GM12891 (cell line): Measurements from ENCODE around the gene DNAH3.
"Not testable (repeated sequence)": the region's sequence is repeated elsewhere in the genome, so short reads cannot be mapped to it uniquely, and the experiment has no call there.

Source experiments
- DNase-seq: peaks from one replicate; pipeline ENCODE4 v3.0.0; 2011; ENCODE audit warnings: low spot score; ENCODE audit not compliant: insufficient read length
- FAIRE-seq: peaks from 2 replicates; lab custom pipeline; 2011; peaks lifted over from hg19 to GRCh38; lab: Jason Lieb, UNC
- PAX5 ChIP-seq: IDR thresholded peaks from 2 replicates; pipeline ENCODE4 v1.6.1; 2011; ENCODE audit warnings: low read length, moderate library complexity, mild to moderate bottlenecking; ENCODE audit not compliant: insufficient read depth, severe bottlenecking
- POLR2A ChIP-seq: IDR thresholded peaks from 2 replicates; pipeline ENCODE4 v1.6.1; 2011; ENCODE audit warnings: low read depth, low read length, control low read depth
- POLR2AphosphoS5 ChIP-seq: IDR thresholded peaks from 2 replicates; pipeline ENCODE4 v1.6.1; 2011; ENCODE audit warnings: low read depth, low read length, control low read depth
- POU2F2 ChIP-seq: IDR thresholded peaks from 2 replicates; pipeline ENCODE4 v1.6.1; 2011; ENCODE audit warnings: low read depth, mild to moderate bottlenecking, control low read depth, low read length, moderate library complexity
- SPI1 ChIP-seq: IDR thresholded peaks from 2 replicates; pipeline ENCODE4 v1.6.1; 2011; ENCODE audit warnings: low read depth, low read length, control low read depth
- TAF1 ChIP-seq: IDR thresholded peaks from 2 replicates; pipeline ENCODE4 v1.6.1; 2011; ENCODE audit warnings: low read depth, low read length, control low read depth

The DNAH3 gene

GRCh38 chr16:21026846-21027245 lies 123.8 kb downstream of the DNAH3 start:
- DNase-seq (no peak), FAIRE-seq (no peak)
- no peak for TF ChIP-seq POLR2A
- no peak for TF ChIP-seq SPI1
- TF ChIP-seq PAX5: no peak
- no peak for TF ChIP-seq POU2F2
- no peak for TF ChIP-seq POLR2AphosphoS5
- no peak for TF ChIP-seq TAF1

- TF ChIP-seq POLR2A (no peak), POLR2AphosphoS5 (no peak), SPI1 (no peak), PAX5 (no peak), TAF1 (no peak), POU2F2 (no peak)
- DNase-seq: no peak
- no peak for FAIRE-seq
Observed at GRCh38 chr16:21023509-21024202, 127.0 kb downstream of the DNAH3 start.

GRCh38 chr16:21021316-21021715 lies 129.3 kb downstream of the DNAH3 start:
- FAIRE-seq (no peak), DNase-seq (no peak)
- no peak for TF ChIP-seq POLR2AphosphoS5
- TF ChIP-seq POLR2A: no peak
- no peak for TF ChIP-seq TAF1
- no peak for TF ChIP-seq POU2F2
- no peak for TF ChIP-seq SPI1

- TF ChIP-seq TAF1: no peak
- TF ChIP-seq POLR2A: no peak
- FAIRE-seq (no peak), DNase-seq (no peak)
Observed at GRCh38 chr16:21009815-21010214, 140.8 kb downstream of the DNAH3 start.

GRCh38 chr16:21005008-21005407 lies 145.6 kb downstream of the DNAH3 start:
- DNase-seq (no peak), FAIRE-seq (no peak)
- no peak for TF ChIP-seq POLR2A
- TF ChIP-seq POLR2AphosphoS5: no peak
- no peak for TF ChIP-seq PAX5
- TF ChIP-seq POU2F2: no peak
- no peak for TF ChIP-seq TAF1
- TF ChIP-seq SPI1: no peak

GRCh38 chr16:21001262-21001661 lies 149.4 kb downstream of the DNAH3 start:
- no peak for TF ChIP-seq POU2F2
- no peak for TF ChIP-seq PAX5
- no peak for TF ChIP-seq POLR2A
- no peak for TF ChIP-seq TAF1
- TF ChIP-seq SPI1: no peak
- TF ChIP-seq POLR2AphosphoS5: no peak
- peak; percentile 50 for FAIRE-seq
- no peak for DNase-seq

- no peak for DNase-seq
- FAIRE-seq: no peak
- no peak for TF ChIP-seq SPI1
- TF ChIP-seq POLR2A: no peak
- TF ChIP-seq POLR2AphosphoS5: no peak
Observed at GRCh38 chr16:20997147-20997546, 153.5 kb downstream of the DNAH3 start.

GRCh38 chr16:20995711-20996110 lies 154.9 kb downstream of the DNAH3 start:
- FAIRE-seq: no peak
- DNase-seq: no peak
- TF ChIP-seq TAF1 (no peak), PAX5 (no peak), POU2F2 (no peak), POLR2AphosphoS5 (no peak), POLR2A (no peak), SPI1 (no peak)

- FAIRE-seq, DNase-seq: not testable (repeated sequence)
Observed at GRCh38 chr16:20989496-20990070, 161.1 kb downstream of the DNAH3 start.

- TF ChIP-seq PAX5 (no peak), POLR2A (no peak), SPI1 (no peak), TAF1 (no peak), POU2F2 (no peak), POLR2AphosphoS5 (no peak)
- FAIRE-seq: no peak
- no peak for DNase-seq
Observed at GRCh38 chr16:20987049-20987448, 163.6 kb downstream of the DNAH3 start.

GRCh38 chr16:20984019-20984418 lies 166.6 kb downstream of the DNAH3 start:
- no peak for FAIRE-seq
- TF ChIP-seq POLR2AphosphoS5: no peak
- no peak for TF ChIP-seq SPI1
- no peak for TF ChIP-seq PAX5
- TF ChIP-seq POLR2A: no peak

More at GRCh38 chr16:20984019-20984418, 166.6 kb downstream of the DNAH3 start:
- DNase-seq: no peak
